Liver (tissue), 2 donors: Measurements from ENCODE around the gene PARVB.

Source experiments
- JUND ChIP-seq, 2 donors: IDR thresholded peaks; 2 replicates each; pipeline ENCODE4 v1.6.1; 2016; ENCODE audit warnings: antibody characterized with exemption in 2 of 2
- RAD21 ChIP-seq, 2 donors: IDR thresholded peaks; 2 replicates each; pipeline ENCODE4 v1.6.1; 2016; ENCODE audit warnings: antibody characterized with exemption in 2 of 2, mild to moderate bottlenecking in 2 of 2
- TF ChIP-seq, protein P1 (sequence below): IDR thresholded peaks from 2 replicates; pipeline ENCODE4 v1.6.1; 2016; ENCODE audit warnings: antibody characterized with exemption, mild to moderate bottlenecking
- donor health status: healthy.

DNA sequence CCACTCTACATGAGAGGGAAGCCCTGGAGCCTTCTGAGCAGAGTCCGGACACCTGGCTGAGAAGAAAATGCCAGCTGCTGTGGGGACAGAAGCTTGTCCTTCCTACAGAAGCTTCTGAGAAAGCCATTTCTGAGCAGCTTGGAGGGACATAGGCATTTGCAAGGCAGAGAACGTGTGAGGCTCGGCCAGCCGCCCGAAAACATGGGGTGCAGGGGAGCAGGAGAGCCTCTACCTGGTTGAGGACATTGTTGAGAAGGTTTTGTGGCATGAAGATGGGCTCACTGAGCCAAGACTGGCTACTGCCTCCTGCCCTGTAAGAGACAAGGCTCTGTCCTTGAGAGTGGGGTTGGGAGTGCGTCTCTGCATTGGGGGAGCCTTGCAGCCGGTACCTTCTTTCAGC, 43.5 kb upstream of the PARVB start:
- TF ChIP-seq, protein P1, sequence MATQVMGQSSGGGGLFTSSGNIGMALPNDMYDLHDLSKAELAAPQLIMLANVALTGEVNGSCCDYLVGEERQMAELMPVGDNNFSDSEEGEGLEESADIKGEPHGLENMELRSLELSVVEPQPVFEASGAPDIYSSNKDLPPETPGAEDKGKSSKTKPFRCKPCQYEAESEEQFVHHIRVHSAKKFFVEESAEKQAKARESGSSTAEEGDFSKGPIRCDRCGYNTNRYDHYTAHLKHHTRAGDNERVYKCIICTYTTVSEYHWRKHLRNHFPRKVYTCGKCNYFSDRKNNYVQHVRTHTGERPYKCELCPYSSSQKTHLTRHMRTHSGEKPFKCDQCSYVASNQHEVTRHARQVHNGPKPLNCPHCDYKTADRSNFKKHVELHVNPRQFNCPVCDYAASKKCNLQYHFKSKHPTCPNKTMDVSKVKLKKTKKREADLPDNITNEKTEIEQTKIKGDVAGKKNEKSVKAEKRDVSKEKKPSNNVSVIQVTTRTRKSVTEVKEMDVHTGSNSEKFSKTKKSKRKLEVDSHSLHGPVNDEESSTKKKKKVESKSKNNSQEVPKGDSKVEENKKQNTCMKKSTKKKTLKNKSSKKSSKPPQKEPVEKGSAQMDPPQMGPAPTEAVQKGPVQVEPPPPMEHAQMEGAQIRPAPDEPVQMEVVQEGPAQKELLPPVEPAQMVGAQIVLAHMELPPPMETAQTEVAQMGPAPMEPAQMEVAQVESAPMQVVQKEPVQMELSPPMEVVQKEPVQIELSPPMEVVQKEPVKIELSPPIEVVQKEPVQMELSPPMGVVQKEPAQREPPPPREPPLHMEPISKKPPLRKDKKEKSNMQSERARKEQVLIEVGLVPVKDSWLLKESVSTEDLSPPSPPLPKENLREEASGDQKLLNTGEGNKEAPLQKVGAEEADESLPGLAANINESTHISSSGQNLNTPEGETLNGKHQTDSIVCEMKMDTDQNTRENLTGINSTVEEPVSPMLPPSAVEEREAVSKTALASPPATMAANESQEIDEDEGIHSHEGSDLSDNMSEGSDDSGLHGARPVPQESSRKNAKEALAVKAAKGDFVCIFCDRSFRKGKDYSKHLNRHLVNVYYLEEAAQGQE, result no peak
- TF ChIP-seq RAD21 (IDR thresholded peaks at IDR 0.05) (no peak), JUND (IDR thresholded peaks at IDR 0.05) (no peak)
